Measurements from ENCODE around the gene SETD2.

GRCh38 chr3:46970391-46971091, 193.4 kb downstream of the SETD2 start:
- TF ChIP-seq CTCF (IDR thresholded peaks at IDR 0.05; ENCODE audit: low read depth, low read length) (no peak), MYC (IDR thresholded peaks at IDR 0.05; ENCODE audit: low read depth, low read length) (no peak), POLR2A (IDR thresholded peaks at IDR 0.05; ENCODE audit: extremely low read depth, insufficient read length) (no peak)

All from NB4 (cell line).